HuH-7.5 (cell line): Measurements from ENCODE around the gene ARMC9.

ENCODE experiments used
- DNase-seq: peaks from one replicate; pipeline ENCODE4 v3.0.0; 2011; ENCODE audit warnings: low spot score

The ARMC9 gene

DNA sequence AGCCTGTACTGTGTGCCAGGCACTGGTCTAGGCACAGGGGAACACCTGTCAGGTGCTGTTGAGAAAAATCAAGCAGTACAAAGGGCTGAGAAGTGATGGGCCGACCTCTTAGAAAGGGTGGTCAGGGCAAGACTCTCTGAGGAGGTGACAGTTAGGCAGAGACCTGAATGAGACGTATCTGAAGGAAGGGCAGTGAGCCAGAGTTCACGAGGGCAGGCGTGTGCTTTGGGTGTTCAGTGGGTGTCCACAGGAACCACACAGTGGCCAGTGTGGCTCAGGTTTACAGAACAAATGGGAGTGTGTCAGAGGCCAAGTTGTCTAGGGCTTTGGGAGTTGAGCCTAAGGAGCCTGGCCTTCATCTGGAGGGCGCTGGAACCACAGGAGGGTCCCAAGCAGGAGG lies 6.2 kb downstream of the ARMC9 start:
- DNase-seq: no peak

DNA sequence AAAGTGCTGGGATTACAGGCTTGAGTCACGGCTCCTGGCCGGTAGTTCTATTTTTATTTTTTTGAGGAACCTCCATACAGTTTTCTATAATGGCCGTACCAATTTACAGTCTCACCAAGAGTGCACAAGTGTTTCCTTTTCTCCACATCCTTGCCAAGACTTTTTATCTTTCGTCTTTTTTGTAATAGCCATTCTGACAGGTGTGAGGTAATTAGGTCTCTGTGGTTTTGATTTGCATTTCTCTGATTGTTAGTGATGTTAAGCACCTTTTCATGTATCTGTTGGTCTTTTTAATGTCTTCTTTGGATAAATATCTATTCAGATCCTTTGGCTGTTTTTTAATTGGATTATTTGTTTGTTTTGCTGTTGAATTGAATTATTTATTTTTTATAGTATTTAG lies 9.3 kb downstream of the ARMC9 start:
- no peak for DNase-seq

DNA sequence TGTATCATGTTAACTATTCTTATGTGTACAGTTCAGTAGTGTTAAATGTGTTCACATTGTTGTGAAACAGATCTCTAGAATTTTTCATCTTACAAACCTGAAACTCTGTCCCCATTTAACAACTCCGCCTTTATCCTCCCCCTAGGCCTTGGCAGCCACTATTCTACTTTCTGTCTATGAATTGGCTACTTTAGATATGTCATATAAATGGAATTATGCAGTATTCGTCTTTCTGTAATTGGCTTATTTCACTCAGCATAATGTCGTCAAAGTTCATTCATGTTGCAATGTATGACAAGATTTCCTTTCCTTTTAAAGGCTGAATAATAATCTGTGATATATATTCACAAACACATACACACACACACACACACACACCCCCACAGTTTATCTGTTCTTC lies 12.4 kb downstream of the ARMC9 start:
- no peak for DNase-seq

DNA sequence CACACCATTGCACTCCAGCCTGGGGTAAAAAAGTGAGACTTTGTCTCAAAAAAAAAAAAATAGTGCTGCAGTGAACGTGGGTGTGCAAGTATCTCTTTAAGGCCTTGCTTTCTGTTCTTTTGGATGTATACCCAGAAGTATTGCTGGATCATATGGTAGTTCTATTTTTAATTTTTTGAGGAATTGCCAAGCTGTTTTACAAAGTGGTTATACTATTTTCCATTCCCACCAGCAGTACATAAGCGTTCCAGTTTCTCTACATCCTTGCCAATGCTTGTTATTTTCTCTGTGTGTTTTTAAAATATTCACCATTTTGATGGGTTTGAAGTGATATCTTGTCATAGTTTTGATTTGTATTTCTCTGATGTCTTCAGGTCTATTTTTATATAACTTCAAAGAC lies 13.1 kb downstream of the ARMC9 start:
- DNase-seq: no peak

DNA sequence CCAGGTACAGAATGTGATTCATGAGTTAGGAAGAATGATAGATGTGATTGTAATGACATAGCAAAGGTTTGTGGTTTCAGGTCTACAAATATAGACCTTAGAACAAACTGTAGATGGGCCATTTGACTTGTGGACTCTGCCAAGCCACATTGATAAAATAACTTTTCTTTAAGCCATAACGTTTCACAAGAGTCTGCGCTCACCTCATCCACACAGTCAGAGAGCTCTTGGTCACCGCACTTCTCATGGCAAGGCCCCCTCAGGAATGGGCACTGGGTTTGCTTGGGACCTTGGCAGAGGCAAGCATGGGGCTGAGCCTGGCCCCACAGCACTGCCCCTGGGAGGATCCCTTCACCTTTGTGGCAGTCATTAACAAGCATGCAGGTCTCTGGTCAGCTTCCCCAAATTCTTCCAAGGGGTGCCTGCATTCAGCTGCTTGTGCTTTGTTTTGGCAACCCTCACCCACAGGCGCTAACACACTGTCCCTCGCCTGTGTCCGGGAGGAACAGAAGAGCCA lies 14.0 kb downstream of the ARMC9 start:
- no peak for DNase-seq

DNA sequence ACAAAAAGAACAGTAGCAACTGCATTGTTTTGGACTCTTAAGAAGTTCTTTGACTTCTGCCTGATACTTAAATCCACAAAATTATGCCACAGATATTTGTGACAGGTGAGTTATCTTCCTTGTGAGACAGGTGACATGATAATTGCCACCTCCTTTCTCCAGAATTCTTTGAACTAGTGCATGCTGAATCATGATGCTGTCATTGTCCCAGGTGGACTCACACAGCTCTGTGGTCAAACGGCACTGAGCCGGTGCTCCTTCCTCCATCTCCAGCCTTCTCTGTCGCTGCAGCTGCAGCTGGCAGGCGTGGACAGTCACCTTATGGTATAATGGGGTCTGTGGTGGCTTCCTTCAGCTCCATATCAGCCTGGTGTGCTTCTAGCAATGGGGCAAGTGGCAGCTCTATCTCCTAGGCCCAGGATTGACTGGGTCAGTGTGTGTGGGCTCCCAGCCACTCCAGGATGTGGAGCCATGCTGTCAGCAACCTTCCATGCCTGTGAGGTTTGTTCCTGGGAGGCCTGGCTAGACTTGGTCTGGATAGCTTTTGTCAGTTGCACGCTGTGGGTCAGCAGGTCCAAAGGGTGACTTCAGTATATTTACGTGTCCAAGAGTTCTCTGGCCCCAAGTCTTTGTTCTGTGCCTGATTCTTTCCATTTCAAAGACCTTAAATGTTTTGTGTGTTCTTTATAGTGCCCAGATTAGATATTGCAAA lies 15.7 kb downstream of the ARMC9 start:
- DNase-seq: no peak

DNA sequence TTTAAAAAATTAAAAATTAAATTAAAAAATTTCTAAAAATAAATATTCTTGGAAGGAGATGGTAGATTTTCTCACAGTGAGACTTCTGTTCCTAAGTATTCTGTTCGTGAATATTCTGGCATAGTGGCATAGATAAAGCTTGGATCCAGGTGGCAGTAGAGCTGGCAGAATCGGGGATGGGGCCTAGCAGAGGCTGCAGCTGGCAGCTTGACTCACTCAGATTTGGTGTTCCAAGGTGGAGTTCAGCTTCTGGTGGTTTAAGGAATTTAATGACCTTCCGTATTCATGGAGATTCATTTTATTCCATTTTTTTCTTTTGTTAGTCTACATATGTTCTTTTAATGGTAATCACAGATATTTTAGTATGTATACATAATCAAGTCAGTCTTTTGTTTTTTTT lies 19.9 kb downstream of the ARMC9 start:
- no peak for DNase-seq

DNA sequence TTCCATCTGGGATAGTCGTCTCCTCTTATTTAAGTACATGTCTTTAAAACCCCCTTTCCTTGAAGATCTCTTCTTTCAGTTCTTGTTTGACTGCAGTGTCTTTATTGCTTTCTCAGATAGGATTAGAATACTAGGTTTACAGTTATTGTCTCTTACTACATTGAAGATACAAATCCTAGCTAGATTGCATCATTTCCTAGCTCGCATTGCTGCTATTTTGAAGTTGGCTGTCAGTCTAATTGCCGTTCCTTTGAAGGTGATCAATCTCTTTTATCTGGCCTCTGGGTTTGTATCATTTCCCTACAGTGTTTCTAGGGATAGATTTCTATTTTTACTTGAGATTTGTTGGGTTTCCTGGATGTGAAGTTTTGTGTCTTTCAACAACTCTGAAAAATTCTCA lies 20.9 kb downstream of the ARMC9 start:
- DNase-seq: no peak

DNA sequence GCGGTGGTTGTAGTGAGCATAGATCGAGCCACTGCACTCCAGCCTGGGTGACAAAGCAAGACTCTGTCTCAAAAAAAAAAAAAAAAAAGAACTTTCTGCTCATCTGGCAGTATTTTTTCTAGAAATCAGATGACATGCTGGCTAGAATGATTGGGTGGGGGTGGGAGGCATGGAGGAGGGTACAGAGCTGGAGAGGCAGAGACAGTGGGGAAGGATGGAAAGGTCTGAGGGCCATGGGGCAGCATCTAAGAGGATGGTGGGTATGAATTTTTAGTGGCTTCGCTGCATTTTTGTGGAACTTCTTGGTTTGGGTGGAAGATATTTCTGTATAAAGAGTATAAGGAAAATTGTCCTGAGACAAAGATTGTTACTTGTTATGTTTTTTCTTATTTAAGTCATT lies 23.3 kb downstream of the ARMC9 start:
- no peak for DNase-seq

DNA sequence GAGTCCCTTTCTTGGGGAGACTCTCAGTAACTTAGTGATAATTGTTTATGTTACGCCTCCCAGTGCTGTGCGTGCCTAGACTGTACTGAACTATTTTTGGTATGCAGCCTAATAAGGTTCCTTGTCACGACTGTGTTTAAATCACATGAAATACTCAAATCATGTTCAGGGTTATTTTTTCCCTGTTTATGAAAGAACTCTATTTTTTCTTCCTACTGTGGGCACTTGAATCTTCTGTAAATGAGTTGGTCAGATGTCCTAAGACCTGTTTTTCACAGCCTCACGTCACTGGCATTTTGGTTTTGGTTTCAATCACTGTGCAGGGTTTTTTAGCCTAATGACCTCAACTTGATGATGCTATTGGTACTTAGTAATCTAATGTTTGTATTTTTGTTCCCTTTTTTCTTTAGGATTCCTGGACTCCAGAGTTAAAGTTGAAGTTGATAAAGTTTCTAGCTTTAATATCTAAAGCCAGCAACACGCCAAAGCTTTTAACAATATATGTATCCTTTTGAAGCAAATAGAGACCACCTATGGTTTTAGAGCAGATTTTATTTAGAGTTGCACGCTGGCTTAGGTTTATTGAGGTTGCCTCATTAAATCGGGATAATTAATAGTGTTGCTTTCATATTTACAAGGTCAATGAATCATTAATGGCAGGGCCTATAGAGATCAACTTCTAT lies 24.0 kb downstream of the ARMC9 start:
- DNase-seq: no peak

DNA sequence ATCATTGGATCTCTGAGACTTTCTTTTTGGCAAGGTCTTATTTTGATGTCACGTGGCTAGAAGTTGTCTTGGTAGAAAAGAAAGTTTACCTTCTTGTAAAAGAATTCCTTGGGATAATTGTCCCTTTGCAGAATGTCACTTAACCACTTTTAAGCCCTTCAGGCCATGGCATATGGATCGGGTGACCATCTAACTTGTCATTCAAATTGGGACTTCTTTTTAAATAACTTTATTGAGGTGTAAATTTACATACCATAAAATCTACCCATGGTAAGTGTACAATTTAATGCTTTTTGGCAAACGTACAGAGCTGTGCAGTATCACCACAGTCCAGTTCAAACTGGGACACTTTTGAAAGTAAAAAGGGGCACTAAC lies 24.6 kb downstream of the ARMC9 start:
- no peak for DNase-seq

DNA sequence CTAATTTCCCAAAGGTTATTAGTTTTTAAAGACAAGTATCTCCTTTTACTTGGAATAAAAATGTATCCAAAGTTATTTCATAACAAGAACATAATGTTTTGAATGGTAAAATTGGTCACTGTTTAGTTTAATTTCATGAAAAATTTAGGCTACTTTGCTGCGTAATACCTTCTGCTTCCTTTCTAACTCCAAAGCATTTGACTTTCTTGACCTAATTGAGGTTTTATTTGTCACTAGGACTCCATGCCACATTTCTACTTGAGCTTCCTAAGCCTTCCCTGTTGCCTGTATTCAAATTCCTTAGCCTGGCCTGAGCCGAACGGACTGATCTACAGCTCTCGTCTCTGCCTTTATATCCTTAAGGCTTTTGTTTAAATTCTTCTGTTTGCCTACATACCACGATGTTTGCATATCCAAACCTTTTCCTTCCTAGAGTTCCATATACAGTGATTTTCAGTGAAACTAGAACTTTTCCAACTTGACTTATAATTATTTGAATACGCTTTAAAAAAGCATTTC lies 25.1 kb downstream of the ARMC9 start:
- DNase-seq: no peak

DNA sequence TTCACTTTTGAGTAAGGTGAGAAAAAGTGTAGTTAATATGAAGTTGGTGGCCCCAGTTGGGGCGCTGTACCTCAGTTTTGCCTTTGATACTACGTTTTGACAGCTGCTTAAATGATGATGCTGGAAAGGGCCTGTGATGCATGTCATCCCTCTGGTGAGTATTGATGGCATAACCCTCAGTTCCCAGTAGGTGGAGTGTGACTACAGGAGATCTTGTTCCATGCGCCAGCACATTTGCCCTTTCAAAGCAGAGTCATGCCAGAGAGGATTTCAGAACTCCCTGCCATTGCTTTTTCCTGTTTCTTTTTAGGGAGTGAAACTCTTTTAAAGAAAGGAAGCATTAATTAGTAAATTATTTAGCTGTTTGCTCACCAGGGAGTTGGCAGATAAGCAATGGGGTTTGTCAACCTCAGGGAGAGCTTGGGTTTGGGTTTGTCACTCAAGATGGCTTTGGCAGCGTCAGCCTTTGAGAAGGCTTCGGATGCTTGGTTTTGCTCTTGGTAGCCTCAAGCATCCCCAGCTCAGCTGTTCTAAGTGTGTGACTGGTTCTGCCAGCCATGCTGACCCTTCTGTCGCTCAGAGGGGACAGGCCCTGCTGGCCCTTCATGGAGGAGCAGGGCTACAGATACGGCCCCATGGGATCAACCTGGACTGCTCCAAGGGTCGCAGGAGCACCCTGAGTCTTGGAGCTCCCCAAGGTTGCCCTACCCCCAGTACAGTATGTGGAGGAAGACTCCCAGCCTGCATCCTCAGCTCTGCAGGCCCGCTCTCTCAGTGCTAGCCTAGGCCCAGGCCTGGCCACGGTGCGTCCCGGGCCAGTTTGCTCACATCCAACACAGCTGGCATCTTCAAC lies 29.1 kb downstream of the ARMC9 start:
- DNase-seq: peak; percentile 77

DNA sequence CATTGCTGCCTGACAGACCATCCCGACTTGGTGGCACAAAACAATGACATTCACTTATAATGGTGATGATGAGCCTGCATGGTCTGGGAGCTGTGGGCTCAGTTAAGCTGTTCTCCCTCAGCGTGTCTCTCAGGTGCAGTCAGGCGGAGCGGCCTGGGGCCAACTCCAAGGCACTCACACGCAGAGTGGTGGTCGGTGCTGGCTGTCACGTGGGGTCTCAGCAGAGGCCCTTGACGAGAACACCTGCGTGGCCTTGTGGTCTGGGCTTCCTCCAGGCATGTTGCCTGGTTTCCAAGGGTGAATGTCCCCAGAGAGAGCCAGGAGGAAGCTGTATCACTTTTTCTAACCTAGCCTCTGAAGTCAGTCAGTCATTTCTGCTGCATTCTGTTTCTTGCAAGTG lies 29.8 kb downstream of the ARMC9 start:
- DNase-seq: no peak

DNA sequence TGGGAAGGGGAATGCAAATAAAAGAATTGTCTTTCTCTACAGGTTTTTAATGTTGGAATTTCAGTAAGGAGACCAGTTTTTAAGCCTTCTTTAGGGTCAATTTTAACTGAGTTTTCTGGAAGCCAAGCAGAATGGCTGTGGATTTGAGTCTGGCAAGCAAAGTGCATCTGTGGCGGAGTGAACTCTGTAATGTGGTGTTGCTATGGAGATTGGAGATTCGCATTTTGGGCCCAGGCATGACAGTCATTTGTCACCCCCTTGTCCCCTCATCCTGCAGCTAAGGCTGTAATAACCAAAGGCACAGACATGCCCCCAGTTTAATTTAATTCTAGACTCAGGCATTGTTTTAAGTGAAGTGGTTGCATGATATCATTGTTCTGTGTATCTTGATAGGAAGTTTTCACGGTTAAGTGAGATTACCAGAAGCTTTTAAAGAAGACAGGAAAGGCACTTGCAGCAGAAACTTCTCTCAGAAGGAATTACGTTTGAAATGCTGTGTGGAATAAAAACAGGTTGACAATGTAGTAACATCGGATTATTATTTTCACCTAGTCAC lies 30.6 kb downstream of the ARMC9 start:
- DNase-seq: no peak

DNA sequence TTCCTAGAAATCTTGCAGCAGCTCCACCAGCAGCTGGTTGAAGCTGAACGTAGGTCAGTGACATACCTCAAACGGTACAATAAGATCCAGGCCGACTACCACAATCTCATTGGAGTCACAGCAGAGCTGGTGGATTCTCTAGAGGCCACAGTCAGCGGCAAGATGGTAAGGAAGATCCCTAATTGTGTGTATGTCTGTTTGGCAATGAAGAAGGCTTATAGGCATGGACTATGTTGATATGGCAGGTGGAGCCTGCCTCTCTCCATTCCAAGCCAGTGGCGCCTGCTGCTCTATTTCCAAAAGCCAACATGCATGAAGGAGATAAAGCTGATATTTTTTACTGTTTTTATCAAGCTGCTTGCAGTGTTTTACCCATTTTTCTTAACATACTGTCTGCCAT lies 36.8 kb downstream of the ARMC9 start:
- DNase-seq: no peak

DNA sequence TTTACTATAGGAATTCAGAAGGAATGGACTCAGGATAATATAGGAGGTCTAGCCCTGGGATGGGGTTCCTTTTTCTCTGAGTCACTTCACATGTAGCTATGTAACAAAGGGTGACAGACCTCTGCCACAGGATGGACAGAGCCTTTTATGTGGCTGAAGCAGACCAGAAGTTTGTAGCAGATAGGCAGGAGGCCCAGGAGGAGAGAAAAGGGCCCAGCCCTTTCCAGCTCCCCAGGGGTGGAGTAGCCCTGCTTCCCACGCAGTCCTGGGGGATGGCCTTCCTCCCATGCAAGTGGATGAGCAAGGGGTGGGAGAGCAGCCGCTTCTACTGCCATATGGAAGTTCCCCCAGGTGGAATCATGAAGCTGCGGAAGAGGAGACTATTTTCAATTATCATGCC lies 40.3 kb downstream of the ARMC9 start:
- DNase-seq: no peak

DNA sequence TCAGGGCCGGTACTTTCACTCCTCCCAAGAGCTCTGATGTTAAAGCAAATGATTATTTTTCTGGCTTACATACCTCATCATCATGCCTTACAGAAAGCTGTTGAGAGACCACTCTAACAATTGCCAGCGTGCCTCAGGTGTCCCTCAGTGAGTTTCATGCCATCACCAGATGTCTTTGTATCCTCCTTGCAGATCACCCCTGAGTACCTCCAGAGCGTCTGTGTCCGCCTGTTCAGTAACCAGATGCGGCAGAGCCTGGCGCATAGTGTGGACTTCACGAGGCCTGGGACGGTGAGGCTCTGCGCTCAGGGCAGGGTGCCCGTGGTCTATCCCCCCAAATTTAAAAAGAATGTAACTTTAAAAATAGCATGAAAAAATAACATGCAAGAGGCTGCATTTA lies 41.3 kb downstream of the ARMC9 start:
- no peak for DNase-seq

DNA sequence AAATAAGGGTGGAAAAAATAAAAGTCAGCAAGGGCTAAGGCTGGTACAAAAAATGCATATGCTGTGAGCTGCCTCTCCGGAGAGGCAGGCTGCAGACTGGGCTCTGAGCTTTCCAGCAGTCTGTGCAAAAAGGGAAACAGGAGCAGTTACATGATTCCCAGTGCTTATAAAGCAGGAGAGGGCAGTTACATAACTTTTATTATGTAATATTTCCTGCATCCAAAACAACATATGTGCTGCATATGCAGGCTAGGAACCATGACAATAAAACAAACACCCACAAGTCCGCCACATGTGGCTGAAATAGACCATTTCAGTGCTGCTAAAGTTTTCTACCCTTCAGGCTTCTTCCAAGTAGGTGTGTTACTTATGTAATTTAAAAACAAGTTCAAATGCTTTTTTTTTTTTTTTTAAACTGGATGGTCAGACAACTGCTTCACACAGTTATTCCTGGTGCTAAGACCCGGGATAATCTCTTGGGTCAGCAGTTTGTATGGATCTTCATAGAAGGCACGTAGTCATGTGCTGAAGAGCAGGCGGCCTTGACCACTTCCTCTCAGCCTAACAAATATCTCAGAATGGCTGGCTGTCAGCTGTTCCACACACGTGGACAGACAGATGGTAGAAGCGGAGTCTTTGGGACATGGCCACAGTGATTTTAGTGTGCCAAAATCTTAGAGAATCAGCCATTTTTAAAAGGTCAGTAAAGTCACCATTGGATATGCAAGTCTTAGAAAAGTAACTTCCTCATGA lies 43.5 kb downstream of the ARMC9 start:
- no peak for DNase-seq

DNA sequence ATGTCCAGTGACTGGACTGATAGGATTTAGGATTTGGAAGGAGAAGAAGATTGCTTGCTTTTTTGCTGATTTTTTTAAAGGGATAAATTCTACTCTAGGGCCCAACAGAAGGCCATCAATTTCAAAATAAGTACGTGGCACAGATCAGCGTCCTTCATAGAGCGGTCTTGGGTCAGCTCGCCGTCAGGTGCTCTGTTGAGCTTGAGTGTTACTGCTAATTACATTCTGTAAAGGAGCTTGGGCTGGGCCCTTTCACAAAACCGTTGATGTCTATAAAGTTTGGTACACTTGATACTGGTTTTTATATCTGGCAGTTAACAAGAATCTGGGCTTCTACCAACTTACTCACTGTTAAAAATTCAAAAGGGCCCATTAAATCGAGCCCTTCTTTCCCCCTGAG lies 45.4 kb downstream of the ARMC9 start:
- no peak for DNase-seq

DNA sequence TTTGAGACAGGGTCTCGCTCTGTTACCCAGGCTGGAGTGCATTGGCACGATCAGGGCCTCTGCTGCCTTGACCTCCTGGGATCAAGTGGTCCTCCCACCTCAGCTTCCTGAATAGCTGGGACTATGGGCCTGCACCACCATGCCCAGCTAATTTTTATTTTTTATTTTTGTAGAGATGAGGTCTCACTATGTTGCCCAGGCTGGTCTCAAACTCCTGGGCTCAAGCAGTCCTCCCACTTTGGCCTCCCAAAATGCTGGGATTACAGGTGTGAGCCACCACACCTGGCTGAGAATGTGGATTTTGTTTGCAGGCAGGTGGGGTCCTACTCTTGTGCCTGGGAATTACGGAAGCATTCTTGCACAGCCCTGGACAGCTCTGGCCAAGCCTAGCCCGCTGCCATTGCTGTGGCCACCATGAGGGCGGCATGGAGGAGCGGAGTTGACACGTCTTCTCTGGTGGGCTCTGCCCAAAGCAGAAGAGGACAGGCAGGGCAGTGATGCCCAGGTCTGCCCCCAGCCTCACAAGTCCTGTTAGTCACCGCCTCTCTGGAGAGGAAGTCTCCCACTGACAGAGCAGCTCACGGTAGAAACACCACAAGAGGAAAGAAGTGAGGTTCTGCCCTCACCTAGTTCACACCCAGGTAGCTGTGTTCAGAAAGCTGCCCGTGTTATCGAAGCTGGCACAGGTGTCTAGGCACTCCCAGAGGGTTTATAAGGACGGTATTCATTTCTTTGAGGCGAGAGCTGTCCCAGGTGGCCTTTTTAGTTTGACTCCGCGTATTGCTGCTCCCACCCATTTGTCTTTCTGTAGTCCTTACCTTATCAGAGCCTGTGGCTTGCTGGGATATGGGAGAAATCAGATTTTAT lies 46.2 kb downstream of the ARMC9 start:
- DNase-seq: no peak
